ENCODE data around the gene NCEH1. TPM values are rescaled to one million over a fixed set of nuclear protein-coding genes. Genes with fewer than 3 reads are reported as not detected.

NCEH1 gene
- 23.9 to 37.4 TPM (median 36.4 TPM) in 5 replicates for total RNA-seq (2022; extraction: Qiagen RNA extraction; ENCODE audit: low read depth)

GRCh38 chr3:172710664-172711453 lies at the start of gene NCEH1:
NCEH1 (minus strand) TSS chr3:172711067; CDS start chr3:172710984, 83 bp downstream.

GRCh38 chr3:172750368-172751174 lies 39.7 kb upstream of the NCEH1 start, which contains the start of gene ECT2:
ECT2 (plus strand) TSS chr3:172750726; CDS start chr3:172754531, 3,805 bp downstream.

Other genes with a start within 250 kb of the NCEH1 start
- 0.14 TPM in 1 of 5 replicates, not detected in the others for gene TNFSF10, start 187.6 kb downstream of the NCEH1 start, total RNA-seq (2022; extraction: Qiagen RNA extraction; ENCODE audit: low read depth)
- gene ECT2, start 39.7 kb upstream of the NCEH1 start, total RNA-seq (2022; extraction: Qiagen RNA extraction; ENCODE audit: low read depth) = 53.8 to 94.4 TPM (median 75.4 TPM) in 5 replicates